GM19099 (cell line): ENCODE results near the gene PCDHGB4.
"Not testable (repeated sequence)": the region's sequence is repeated elsewhere in the genome, so short reads cannot be mapped to it uniquely, and the experiment has no call there.

Experiments
- POLR2A ChIP-seq: IDR thresholded peaks from 3 replicates; pipeline ENCODE4 v1.6.1; 2011; ENCODE audit warnings: low read depth; ENCODE audit not compliant: insufficient read length; ENCODE audit errors: extremely low read depth

The PCDHGB4 gene

GRCh38 chr5:141412854-141413539 is 25.5 kb downstream of the PCDHGB4 start, which contains the start of gene PCDHGA10:
TSS of gene PCDHGA10 (plus strand) at chr5:141412987. CDS start at chr5:141413176, 189 bp downstream.
- TF ChIP-seq POLR2A = no peak

DNA sequence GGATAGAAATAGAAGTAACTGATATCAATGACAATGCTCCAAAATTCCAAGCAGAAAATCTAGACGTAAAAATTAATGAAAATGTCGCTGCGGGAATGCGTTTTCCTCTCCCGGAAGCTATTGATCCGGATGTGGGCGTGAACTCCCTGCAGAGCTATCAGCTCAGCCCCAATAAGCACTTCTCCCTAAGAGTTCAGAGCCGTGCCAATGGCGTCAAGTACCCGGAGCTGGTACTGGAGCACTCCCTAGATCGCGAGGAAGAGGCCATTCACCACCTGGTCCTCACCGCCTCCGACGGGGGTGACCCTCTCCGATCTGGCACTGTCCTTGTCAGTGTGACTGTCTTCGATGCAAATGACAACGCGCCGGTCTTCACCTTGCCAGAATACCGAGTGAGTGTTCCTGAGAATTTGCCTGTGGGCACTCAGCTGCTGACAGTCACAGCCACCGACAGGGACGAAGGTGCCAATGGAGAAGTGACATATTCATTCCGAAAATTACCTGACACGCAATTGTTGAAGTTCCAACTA is 26.1 kb downstream of the PCDHGB4 start:
- no peak for TF ChIP-seq POLR2A

DNA sequence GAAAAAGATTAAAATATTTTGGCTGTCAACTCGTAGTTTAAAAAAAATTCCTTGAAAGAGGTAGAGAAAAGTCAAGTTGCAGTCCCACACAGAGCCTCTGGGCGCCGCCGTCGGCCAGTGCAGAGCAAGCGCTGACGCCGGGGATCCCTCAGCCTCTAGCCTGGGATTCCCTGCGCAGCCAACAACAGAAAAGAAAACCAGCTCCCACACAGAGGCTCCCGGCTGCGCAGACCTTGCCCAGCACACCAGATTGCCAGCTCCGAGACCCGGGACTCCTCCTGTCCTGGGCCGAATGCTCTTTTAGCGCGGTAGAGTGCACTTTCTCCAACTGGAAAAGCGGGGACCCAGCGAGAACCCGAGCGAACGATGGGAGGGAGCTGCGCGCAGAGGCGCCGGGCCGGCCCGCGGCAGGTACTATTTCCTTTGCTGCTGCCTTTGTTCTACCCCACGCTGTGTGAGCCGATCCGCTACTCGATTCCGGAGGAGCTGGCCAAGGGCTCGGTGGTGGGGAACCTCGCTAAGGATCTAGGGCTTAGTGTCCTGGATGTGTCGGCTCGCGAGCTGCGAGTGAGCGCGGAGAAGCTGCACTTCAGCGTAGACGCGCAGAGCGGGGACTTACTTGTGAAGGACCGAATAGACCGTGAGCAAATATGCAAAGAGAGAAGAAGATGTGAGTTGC is 30.1 kb downstream of the PCDHGB4 start, which contains the start of gene PCDHGB7:
TSS of gene PCDHGB7 (plus strand) at position 184 of the 679 bp plus-strand sequence. CDS start at position 367, 183 bp downstream.
- TF ChIP-seq POLR2A = not testable (repeated sequence)

GRCh38 chr5:141419074-141419880 is 31.8 kb downstream of the PCDHGB4 start:
- no peak for TF ChIP-seq POLR2A

DNA sequence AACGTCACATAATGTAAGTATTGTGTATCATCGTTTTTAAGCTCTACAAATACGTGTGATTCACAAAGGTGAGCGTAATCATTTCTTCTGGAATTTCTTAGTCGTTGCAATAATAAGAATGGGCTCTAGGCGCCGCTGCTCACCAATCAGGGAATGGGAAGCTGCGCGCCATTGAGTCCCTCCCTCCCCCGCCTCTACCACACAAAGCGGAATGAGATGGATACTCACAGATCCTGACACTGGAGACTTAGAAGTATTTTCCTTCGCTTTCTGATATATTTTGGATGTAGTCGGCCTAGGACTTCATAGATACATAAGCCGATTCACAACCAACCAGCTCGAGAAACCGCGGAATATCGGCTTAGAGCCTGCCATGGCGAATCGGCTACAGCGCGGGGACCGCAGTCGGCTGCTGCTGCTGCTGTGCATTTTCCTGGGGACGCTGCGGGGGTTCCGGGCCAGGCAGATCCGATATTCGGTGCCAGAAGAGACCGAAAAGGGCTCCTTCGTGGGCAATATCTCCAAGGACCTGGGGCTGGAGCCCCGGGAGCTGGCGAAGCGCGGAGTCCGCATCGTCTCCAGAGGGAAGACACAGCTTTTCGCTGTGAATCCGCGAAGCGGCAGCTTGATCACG is 33.5 kb downstream of the PCDHGB4 start, which contains the start of gene PCDHGA11:
TSS of gene PCDHGA11 (plus strand) at position 197 of the 634 bp plus-strand sequence. CDS start at position 374, 177 bp downstream.
- no peak for TF ChIP-seq POLR2A

DNA sequence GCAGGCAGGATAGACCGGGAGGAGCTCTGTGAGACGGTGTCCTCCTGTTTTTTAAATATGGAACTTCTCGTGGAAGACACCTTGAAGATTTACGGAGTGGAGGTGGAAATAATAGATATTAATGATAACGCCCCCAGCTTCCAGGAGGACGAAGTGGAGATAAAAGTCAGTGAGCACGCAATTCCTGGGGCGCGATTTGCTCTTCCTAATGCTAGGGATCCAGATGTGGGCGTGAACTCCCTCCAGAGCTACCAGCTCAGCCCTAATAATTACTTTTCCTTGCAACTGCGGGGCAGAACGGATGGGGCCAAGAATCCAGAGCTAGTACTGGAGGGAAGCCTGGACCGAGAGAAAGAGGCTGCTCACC is 34.0 kb downstream of the PCDHGB4 start:
- no peak for TF ChIP-seq POLR2A

DNA sequence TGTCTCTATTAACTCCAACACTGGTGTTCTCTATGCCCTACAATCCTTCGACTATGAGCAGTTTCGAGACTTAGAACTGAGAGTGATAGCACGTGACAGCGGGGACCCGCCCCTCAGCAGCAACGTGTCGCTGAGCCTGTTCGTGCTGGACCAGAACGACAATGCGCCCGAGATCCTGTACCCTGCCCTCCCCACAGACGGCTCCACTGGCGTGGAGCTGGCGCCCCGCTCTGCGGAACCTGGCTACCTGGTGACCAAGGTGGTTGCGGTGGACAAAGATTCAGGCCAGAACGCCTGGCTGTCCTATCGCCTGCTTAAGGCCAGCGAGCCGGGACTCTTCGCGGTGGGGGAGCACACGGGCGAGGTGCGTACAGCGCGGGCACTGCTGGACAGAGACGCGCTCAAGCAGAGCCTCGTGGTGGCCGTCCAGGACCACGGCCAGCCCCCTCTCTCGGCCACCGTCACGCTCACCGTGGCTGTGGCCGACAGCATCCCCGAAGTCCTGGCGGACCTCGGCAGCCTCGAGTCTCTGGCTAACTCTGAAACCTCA is 35.3 kb downstream of the PCDHGB4 start:
- no peak for TF ChIP-seq POLR2A

DNA sequence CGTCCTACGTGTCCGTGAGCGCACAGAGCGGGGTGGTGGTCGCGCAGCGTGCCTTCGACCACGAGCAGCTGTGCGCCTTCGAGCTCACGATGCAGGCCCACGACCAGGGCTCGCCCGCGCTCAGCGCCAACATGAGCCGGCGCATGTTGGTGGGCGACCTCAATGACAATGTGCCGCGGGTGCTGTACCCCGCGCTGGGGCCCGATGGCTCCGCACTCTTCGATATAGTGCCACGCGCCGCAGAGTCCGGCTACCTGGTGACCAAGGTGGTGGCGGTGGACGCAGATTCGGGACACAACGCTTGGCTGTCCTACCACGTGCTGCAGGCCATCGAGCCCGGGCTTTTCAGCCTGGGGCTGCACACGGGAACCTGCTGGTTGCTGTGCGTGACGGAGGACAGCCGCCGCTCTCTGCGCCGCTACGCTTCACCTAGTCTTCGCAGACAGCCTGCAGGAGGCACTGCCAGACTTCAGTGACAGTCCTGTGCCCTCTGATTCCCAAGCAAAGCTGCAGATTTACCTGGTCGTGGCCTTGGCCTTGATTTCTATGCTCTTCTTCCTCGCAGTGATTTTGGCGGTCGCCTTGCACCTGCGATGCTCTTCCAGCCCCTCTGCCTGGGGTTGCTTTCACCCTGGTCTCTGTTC is 40.4 kb downstream of the PCDHGB4 start:
- no peak for TF ChIP-seq POLR2A

GRCh38 chr5:141430332-141431113 is 43.0 kb downstream of the PCDHGB4 start, which contains the start of gene PCDHGA12:
TSS of gene PCDHGA12 (plus strand) at chr5:141430507. CDS start at chr5:141430760, 253 bp downstream.
- no peak for TF ChIP-seq POLR2A

GRCh38 chr5:141431286-141431685 is 43.8 kb downstream of the PCDHGB4 start:
- peak; percentile 53 for TF ChIP-seq POLR2A

GRCh38 chr5:141434006-141434405 is 46.5 kb downstream of the PCDHGB4 start:
- no peak for TF ChIP-seq POLR2A

DNA sequence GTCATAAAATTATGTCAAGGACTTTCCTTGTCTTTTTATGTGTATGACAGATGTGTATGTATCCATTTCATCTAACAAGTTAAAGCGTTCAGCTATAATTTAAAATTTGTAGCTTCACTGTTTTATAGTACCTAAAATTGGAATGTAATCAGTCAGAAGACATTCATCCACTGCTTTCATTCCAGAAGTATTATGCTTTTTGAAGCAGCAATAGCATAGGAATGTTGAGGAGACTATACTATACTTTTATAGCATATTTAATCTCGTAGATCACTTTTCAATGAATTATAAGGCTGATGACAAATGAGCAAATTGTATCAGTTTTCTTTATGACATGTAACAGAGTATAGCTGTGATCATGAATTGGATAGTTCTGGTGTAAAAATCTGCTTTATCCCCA is 49.7 kb downstream of the PCDHGB4 start:
- no peak for TF ChIP-seq POLR2A

DNA sequence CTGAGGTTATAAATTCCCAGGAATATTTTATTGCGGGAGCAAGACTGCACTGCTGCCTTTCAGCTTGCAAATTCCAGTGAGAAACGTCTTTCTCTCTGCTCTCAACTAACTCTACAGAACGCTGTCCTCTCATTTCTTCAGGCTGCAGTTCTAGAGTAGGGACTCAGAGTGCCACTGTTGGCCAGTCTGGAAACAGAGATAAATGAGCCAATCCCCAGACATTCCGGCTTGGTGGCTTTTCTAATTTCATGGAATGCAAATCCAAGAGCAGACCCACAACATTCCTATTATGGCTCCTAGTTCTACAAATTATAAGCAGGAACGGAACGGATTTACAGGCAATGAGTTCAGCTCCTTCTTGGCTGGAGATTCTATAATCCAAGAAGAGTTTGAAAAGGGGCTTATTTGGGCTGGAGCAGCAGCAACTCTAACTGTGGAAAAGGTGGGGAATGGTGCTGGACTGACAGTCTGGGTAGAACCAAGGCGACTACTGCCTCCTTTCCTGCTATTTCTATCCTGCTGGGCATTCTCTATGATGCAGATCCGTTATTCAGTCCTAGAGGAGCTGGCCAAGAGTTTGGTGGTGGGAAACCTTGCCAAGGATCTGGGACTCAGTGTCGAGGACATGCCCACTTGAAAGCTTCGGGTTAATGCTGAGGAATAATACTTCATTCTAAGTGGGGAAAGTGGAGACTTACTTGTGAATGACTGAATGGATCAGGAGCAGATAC is 52.1 kb downstream of the PCDHGB4 start:
- no peak for TF ChIP-seq POLR2A
